Measurements from ENCODE around the gene CCDC170.

DNA sequence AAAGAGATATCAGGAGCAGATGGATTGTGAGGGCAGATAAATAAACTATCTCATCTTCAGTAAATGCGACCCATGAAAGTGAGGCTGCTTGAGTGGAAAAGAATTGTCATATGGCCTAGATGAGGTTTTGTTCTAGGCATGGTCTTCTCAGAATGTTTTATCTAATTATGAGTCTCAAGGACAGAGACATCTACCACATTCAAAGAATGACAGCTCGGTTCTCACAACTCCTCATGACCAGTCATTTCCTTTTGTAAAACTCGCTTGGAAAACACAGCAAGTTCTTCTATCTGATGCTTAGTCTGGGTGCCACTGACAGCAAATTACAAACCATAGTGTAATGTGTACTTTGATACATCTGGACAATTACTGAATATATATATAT lies 140.5 kb downstream of the CCDC170 start:
- TF ChIP-seq, protein P1, sequence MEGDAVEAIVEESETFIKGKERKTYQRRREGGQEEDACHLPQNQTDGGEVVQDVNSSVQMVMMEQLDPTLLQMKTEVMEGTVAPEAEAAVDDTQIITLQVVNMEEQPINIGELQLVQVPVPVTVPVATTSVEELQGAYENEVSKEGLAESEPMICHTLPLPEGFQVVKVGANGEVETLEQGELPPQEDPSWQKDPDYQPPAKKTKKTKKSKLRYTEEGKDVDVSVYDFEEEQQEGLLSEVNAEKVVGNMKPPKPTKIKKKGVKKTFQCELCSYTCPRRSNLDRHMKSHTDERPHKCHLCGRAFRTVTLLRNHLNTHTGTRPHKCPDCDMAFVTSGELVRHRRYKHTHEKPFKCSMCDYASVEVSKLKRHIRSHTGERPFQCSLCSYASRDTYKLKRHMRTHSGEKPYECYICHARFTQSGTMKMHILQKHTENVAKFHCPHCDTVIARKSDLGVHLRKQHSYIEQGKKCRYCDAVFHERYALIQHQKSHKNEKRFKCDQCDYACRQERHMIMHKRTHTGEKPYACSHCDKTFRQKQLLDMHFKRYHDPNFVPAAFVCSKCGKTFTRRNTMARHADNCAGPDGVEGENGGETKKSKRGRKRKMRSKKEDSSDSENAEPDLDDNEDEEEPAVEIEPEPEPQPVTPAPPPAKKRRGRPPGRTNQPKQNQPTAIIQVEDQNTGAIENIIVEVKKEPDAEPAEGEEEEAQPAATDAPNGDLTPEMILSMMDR (IDR thresholded peaks at IDR 0.05; ENCODE audit: insufficient read depth, low read depth, low read length): no peak
- TF ChIP-seq EZH2 (IDR thresholded peaks at IDR 0.05; ENCODE audit: insufficient read depth, low read length): no peak
